ENCODE results near the gene RPL15. TPM values are rescaled to one million over a fixed set of nuclear protein-coding genes. Genes with fewer than 3 reads are reported as not detected.
A peak's percentile ranks its signal among the peaks of the same experiment; 100 is the strongest.

Gene RPL15
- total RNA-seq, 2 experiments from 2014 or later: 2,355 to 2,390 TPM

DNA sequence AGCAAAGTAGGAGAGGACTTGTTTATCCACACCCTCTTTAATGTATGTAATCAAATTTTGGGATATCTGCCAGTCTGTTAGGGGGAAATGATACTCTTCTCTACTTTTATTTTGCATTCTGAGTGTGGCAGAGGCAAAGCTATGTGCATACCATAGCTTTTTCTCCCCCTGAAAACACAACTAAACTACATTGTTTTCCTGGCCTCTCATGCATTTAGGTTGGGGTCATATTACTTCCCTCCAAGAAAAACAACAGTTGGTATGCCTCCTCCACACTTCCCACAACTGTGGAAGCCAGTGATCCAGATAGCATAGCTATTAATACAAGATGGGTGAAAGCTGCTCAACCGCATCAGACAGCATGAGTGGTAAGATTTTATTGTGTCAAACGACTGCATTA, 6.9 kb downstream of the RPL15 start:
- no peak for DNase-seq (ENCODE audit: low spot score)
- H4K20me1 ChIP-seq (ENCODE audit: insufficient read depth, low read length): peaks cover 13% of the 10 kb centered on the region; the same call in 1 of the 2 replicates
- H3K27ac ChIP-seq (ENCODE audit: low read depth, low read length, poor library complexity, severe bottlenecking): no peak overlapping the region
- peaks cover 16% of the 10 kb centered on the region for H3K4me1 ChIP-seq (ENCODE audit: insufficient read depth, low read length, poor library complexity, severe bottlenecking)
- peaks cover 13% of the 10 kb centered on the region for H3K79me2 ChIP-seq (ENCODE audit: insufficient read depth, low read depth, low read length)
- no peak overlapping the region for H3K4me3 ChIP-seq (ENCODE audit: low read depth, low read length, poor library complexity, severe bottlenecking)
- peaks cover 35% of the 10 kb centered on the region for H3K36me3 ChIP-seq (ENCODE audit: insufficient read depth, low read length)
- no peak overlapping the region for H3K4me2 ChIP-seq (ENCODE audit: low read length)
- ChIA-PET CTCF (ENCODE audit: unreplicated experiment) (interaction anchor here (0.5 to 1.2 kb wide), 3 partner anchors 12 to 1290 kb away, joined by 3 read pairs; no protein-coding TSS in a partner anchor), POLR2A (interaction anchor here (0.6 to 2.6 kb wide), 7 partner anchors 10 to 82 kb away, joined by 3 to 8 read pairs (median 3); no protein-coding TSS in a partner anchor)
- TF ChIP-seq, protein P1, sequence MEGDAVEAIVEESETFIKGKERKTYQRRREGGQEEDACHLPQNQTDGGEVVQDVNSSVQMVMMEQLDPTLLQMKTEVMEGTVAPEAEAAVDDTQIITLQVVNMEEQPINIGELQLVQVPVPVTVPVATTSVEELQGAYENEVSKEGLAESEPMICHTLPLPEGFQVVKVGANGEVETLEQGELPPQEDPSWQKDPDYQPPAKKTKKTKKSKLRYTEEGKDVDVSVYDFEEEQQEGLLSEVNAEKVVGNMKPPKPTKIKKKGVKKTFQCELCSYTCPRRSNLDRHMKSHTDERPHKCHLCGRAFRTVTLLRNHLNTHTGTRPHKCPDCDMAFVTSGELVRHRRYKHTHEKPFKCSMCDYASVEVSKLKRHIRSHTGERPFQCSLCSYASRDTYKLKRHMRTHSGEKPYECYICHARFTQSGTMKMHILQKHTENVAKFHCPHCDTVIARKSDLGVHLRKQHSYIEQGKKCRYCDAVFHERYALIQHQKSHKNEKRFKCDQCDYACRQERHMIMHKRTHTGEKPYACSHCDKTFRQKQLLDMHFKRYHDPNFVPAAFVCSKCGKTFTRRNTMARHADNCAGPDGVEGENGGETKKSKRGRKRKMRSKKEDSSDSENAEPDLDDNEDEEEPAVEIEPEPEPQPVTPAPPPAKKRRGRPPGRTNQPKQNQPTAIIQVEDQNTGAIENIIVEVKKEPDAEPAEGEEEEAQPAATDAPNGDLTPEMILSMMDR (conservative IDR thresholded peaks at IDR 0.05; ENCODE audit: low read length): no peak
- no peak for TF ChIP-seq EZH2phosphoT487 (IDR thresholded peaks at IDR 0.05; ENCODE audit: borderline replicate concordance, low read depth, low read length)
- H3K9me3 ChIP-seq (ENCODE audit: low read length): no peaks in the 10 kb centered on the region
- intact Hi-C loops (cut with micrococcal nuclease; ENCODE audit: unreplicated experiment): no loop called here
- no peak overlapping the region for H2AFZ ChIP-seq (ENCODE audit: low read length)
- no TSS peak for BruUV-seq (replicated peaks)
- H3K9me2 ChIP-seq (ENCODE audit: insufficient read depth, low read length): no peaks in the 10 kb centered on the region

DNA sequence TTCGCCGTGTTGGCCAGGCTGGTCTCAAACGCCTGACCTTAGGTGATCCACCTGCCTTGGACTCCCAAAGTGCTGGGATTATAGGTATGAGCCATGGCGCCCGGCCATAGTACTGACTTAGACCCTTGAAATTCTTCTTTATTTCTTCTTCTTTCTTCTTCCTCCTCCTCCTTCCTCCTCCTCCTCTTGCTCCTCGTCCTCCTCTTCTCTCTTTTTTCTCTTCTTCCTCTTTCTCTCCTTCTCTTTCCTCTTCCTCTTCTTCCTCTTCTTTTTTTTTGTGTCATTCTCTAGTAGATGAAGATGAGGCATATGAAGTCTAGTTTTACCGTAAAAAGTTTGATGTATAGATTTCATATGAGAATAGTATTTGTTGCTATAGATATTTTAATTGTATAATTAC, 9.3 kb downstream of the RPL15 start:
- H3K9me3 ChIP-seq (ENCODE audit: low read length): no peaks in the 10 kb centered on the region
- H3K9me2 ChIP-seq (ENCODE audit: insufficient read depth, low read length): no peaks in the 10 kb centered on the region
- no peak for TF ChIP-seq EZH2phosphoT487 (IDR thresholded peaks at IDR 0.05; ENCODE audit: borderline replicate concordance, low read depth, low read length)
- TF ChIP-seq, protein P1 (conservative IDR thresholded peaks at IDR 0.05; ENCODE audit: low read length): no peak
- no TSS peak for BruUV-seq (replicated peaks)
- POLR2A ChIA-PET: interaction anchor here (1.8 kb wide), 1 partner anchor 9 kb away, joined by 6 read pairs; the partner anchor contains the start of genes NKIRAS1 and RPL15
- no peak for DNase-seq (ENCODE audit: low spot score)
- no peak overlapping the region for H3K4me3 ChIP-seq (ENCODE audit: low read depth, low read length, poor library complexity, severe bottlenecking)
- no peak overlapping the region for H3K27ac ChIP-seq (ENCODE audit: low read depth, low read length, poor library complexity, severe bottlenecking)
- H3K4me1 ChIP-seq (ENCODE audit: insufficient read depth, low read length, poor library complexity, severe bottlenecking): no peaks in the 10 kb centered on the region
- no peaks in the 10 kb centered on the region for H4K20me1 ChIP-seq (ENCODE audit: insufficient read depth, low read length)
- H2AFZ ChIP-seq (ENCODE audit: low read length): no peak overlapping the region
- intact Hi-C loops (cut with micrococcal nuclease; ENCODE audit: unreplicated experiment): no loop called here
- peaks cover 11% of the 10 kb centered on the region for H3K36me3 ChIP-seq (ENCODE audit: insufficient read depth, low read length)
- no peaks in the 10 kb centered on the region for H3K79me2 ChIP-seq (ENCODE audit: insufficient read depth, low read depth, low read length)
- CTCF ChIA-PET (ENCODE audit: unreplicated experiment): no interaction called here
- H3K4me2 ChIP-seq (ENCODE audit: low read length): no peak overlapping the region

DNA sequence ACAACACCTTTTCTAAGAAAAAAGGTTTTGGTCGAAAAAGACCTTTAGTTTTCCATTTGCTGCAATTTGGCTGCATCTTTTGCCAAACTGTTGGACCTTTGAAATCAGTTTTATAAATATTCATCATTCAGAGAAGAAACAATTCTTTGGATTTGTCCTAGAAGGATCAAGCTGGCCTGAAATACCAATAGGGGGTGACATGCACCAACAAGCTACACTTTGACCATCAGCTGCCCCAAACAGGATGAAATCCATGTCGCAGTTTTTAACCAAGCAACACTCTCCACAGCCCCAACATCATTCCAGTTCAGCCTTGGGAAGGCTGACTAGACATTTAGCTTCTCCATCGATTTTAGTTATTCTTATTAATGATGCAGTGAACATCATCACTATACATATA, 9.8 kb downstream of the RPL15 start:
- Histone ChIP-seq H3K9me3 (ENCODE audit: low read length) (no peaks in the 10 kb centered on the region), H3K36me3 (ENCODE audit: insufficient read depth, low read length) (peaks cover 6% of the 10 kb centered on the region), H3K79me2 (ENCODE audit: insufficient read depth, low read depth, low read length) (no peaks in the 10 kb centered on the region), H3K4me1 (ENCODE audit: insufficient read depth, low read length, poor library complexity, severe bottlenecking) (peaks cover 4% of the 10 kb centered on the region), H3K9me2 (ENCODE audit: insufficient read depth, low read length) (no peaks in the 10 kb centered on the region), H4K20me1 (ENCODE audit: insufficient read depth, low read length) (no peaks in the 10 kb centered on the region), H3K4me3 (ENCODE audit: low read depth, low read length, poor library complexity, severe bottlenecking) (no peak overlapping the region), H3K4me2 (ENCODE audit: low read length) (no peak overlapping the region), H3K27ac (ENCODE audit: low read depth, low read length, poor library complexity, severe bottlenecking) (no peak overlapping the region), H2AFZ (ENCODE audit: low read length) (no peak overlapping the region)
- ChIA-PET POLR2A (interaction anchor here (0.7 to 1.8 kb wide), 2 partner anchors 10 to 210 kb away, joined by 3 to 6 read pairs; partner anchors contain the start of genes NKIRAS1 and RPL15), CTCF (ENCODE audit: unreplicated experiment) (no interaction called here)
- DNase-seq (ENCODE audit: low spot score): no peak
- intact Hi-C loops (cut with micrococcal nuclease; ENCODE audit: unreplicated experiment): no loop called here
- TF ChIP-seq EZH2phosphoT487 (IDR thresholded peaks at IDR 0.05; ENCODE audit: borderline replicate concordance, low read depth, low read length): no peak
- TF ChIP-seq, protein P1 (conservative IDR thresholded peaks at IDR 0.05; ENCODE audit: low read length): peak; percentile 47
- no TSS peak for BruUV-seq (replicated peaks)

All from OCI-LY7 (cell line).